SH-SY5Y (cell line): Measurements from ENCODE around the gene MINK1.

Experiments used
- GATA2 ChIP-seq: IDR thresholded peaks from 2 replicates; pipeline ENCODE4 v1.6.1; 2011; ENCODE audit warnings: mild to moderate bottlenecking, low read depth, low read length
- GATA3 ChIP-seq: IDR thresholded peaks from 2 replicates; pipeline ENCODE4 v1.6.1; 2011; ENCODE audit warnings: low read depth, mild to moderate bottlenecking, low read length, moderate library complexity

The MINK1 gene

GRCh38 chr17:4853208-4853671 lies 20.1 kb downstream of the MINK1 start:
- TF ChIP-seq GATA3 (no peak), GATA2 (no peak)

DNA sequence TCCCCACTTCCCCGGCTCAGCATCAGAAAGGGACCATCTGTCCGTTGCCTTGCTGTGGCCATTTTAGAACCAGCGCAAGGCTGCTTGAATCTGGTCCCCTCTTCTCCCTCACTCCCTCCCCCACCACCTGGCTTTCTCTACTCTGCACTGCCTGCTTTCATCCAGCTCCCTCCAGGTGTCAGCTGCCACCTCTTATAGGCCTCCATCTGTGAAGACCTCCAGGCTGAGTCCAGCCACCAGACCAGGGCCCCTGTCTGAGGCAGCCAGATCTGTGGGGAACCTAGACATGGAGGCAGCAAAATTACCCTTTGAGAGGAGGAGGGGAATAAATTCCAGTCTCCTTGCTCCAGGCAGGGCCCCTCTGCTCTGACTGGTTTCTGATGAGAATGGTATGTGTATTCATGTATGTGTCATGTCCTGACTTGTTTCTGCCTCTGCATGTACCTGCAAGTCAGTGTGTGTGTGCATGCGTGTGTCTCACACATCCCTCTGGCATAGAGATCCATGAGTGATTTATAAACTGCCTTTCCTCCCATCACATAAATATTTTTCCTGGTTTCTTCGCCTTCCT lies 21.1 kb downstream of the MINK1 start:
- TF ChIP-seq GATA3 = no peak
- TF ChIP-seq GATA2 = no peak

GRCh38 chr17:4856271-4856936 lies 23.3 kb downstream of the MINK1 start:
- no peak for TF ChIP-seq GATA3
- TF ChIP-seq GATA2 = no peak

DNA sequence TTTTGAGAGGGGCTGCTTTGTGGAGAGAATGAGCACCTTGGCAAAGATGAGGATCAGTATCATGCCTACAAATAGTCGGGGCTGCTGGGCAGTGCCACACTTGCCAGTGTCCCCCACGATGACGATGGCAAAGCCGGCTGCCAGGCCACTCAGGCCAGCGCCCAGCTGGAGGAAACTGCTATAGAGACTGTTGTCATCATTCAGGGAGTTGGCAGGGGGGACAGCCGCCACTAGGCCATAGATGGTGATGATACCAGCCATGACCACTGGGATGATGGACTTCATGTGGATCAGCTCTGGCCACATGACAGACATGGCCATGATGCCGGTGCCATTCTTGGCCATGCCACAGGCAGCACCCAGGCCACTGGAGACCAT lies 23.8 kb downstream of the MINK1 start:
- TF ChIP-seq GATA3 (no peak), GATA2 (no peak)

DNA sequence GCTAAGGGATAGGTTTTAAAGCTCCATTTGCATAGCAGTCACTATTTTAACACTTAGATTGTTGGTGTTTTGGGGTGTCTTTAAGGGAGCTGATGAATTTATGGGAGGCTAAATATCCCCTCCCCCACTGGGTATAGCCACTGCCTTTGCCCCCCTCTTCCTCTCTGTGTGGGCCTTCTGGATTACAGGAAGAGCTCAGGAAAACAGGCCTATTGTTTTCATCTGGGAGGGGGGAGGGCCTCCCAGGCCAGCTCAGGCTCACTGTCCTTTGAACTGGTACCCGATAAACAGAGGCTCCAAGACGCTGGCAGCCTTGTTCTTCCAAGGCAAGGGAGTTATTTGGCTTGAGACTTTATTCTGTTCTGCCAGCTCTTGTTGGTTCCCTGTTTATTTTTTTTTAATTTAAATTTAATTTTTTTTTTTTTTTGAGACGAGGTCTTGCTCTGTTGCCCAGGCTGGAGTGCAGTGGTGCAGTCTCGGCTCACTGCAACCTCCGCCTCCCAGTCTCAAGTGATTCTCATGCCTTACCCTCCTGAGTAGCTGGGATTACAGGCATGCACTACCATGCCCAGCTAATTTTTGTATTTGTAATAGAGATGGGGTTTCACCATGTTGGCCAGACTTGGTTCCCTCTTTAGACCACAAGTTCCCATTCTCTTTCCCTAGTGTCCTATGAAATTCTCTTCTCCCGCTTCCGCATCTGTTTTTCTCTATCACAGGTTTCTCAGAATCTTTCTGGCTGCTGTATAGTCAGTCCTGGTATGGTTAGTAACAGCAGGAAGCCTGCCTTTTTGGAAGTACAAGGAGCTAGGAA lies 25.1 kb downstream of the MINK1 start:
- TF ChIP-seq GATA3 (no peak), GATA2 (no peak)

DNA sequence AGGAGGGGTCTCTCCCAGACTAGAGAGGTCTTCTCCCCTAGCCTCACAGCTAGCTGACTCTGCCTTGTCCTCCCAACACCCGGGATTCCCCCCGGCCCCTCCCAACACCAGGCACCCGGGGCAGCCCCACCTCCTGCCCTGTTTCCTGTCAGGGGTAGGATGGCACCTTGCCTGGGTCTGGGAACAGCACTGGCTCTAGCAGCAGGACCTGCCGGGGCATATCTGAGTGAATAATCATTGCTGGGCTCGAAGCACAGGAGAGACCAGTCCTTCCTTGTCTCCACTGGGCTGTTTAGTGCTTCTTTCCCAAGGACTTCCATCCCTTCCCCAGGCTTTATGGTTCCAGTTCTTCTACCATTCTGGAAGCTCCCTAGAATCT lies 25.7 kb downstream of the MINK1 start:
- no peak for TF ChIP-seq GATA3
- TF ChIP-seq GATA2 = 0 out of 2 replicates have a peak, but pooled peaks have one; percentile 20

DNA sequence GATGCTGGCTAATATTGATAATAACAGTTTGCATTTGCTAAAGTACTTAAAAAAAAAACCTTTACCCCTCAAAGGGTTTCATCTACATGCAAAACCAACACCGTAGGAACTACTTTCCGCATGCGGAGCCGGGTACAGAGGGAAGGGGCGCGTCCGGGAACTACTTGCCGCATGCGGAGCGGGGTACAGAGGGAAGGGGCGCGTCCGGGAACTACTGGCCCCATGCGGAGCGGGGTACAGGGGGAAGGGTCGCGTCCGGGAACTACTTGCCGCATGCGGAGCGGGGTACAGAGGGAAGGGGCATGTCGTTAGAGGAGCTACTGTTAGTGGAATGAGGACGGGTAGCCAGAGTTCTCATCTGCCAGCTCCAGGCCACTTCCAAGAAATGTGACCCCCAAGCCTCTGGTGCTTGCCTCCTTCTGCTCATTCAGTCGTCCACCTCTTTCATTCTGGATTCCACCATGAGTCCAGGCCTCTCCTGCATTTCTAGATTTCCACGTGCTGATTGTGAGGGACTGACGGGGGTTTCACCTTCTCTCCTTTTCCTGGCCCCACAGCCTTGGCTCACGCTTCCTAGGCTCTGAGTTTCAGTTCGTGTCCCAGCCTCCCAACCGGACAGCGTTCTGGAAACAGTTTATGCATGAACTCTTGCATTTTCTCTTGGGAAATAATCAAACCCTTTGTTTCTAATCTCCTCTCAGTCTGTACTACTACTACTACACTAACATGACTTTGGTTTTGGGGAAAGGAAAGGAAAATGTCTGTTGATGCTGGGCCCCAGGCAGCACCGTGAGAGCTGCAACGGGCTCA lies 26.9 kb downstream of the MINK1 start:
- TF ChIP-seq GATA3 (no peak), GATA2 (no peak)

GRCh38 chr17:4860651-4861050 lies 27.5 kb downstream of the MINK1 start:
- TF ChIP-seq GATA3 = no peak
- no peak for TF ChIP-seq GATA2

DNA sequence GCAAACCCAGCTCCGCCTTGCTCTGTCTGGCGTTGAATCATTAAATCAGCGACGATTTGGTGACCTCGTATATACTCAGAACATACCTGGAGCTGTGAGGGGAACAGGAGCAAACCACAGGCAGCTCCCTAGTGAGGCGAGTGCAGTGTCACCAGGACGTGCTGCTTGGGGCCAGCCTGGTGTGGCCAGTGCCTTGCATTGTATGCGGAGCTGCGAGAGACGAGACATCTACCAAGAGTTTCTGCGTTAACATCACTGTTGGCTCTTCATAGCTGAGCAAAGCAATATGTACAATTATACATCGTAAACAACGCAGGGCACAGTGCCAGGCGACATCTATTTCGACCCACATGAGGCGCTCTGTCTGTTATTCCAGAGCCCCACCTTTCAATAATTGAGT lies 27.9 kb downstream of the MINK1 start:
- no peak for TF ChIP-seq GATA3
- TF ChIP-seq GATA2 = no peak

DNA sequence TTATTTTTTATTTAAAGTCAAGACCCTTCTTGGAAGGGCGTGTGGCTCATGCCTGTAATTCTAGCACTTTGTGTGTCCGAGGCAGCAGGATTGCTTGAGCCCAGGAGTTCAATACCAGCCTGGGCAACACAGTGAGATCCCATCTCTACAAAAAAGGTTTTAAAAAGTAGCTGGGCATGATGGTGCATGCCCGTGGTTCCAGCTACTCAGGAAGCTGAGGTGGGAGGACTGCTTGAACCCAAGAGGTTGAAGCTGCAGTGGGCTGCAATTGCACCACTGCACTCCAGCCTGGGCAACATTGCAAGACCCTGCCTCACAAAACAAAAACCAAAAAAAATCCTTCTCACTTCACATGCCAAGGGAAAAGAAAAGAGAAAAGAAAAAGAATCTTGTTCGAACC lies 29.6 kb downstream of the MINK1 start:
- no peak for TF ChIP-seq GATA2
- TF ChIP-seq GATA3 = no peak

GRCh38 chr17:4863321-4863720 lies 30.2 kb downstream of the MINK1 start:
- TF ChIP-seq GATA3 (no peak), GATA2 (no peak)

DNA sequence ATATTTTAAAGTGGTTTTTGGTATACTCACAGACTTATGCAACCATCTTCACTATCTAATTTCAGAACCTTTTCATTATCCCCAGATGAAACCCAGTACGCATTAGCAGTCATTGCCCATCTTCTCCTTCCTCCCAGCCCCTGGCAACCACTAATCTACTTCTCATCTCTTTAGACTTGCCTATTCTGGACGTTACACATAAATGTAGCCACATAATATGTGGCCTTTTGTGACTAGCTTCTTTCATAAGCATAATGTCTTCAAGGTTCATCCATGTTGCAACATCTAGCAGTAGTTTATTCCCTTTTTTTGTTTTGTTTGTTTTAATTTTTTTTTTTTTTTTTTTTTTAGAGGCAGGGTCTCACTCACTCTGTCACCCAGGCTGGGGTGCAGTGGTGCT lies 37.7 kb downstream of the MINK1 start:
- TF ChIP-seq GATA3 = no peak
- no peak for TF ChIP-seq GATA2

- TF ChIP-seq GATA2 = no peak
- TF ChIP-seq GATA3 = no peak
These were observed 39.6 kb downstream of the MINK1 start for GRCh38 chr17:4872786-4873185.

- no peak for TF ChIP-seq GATA3
- no peak for TF ChIP-seq GATA2
These were observed 43.9 kb downstream of the MINK1 start for GRCh38 chr17:4877089-4877488.

DNA sequence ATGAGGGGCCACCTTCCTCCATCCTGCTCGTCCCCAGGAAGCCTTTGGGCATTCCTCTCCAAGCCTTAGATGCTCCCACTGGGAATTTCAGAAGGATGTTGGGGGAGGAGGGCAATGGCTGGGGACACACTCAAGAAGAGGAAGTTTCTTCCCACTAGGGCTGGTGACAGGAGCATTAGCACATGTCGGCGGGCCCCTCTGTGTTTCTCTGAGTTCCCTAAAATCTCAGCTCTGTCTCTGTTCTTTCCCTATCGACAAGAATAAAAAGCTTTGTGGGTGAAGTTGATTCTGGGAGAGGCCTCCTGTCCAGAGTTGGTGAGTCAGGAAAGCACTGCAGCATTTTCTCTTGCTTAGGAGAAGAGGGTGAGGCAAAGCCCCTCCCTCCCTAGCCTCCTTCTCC lies 46.5 kb downstream of the MINK1 start:
- no peak for TF ChIP-seq GATA3
- no peak for TF ChIP-seq GATA2
